IMR-90 (cell line): ENCODE results near the gene SLC9A3. TPM values are rescaled to one million over a fixed set of nuclear protein-coding genes. Genes with fewer than 3 reads are reported as not detected.

ENCODE experiments used
- ATAC-seq: fragments of 200-7000 bp; cut with Tn5 transposase; 2 replicates; pipeline ENCODE4 v1.9.1; 2020; ENCODE audit warnings: low read depth, mild to moderate bottlenecking, moderate library complexity
- BruUV-seq: library from RNA; stranded (reverse); fragments of 400-500 nt; replicated peaks from 2 replicates; lab custom pipeline; 2021; lab: Mats Ljungman, UMichigan
- CTCF ChIA-PET: fragments of 300-600 bp; formaldehyde crosslinking; extraction: SDS; loops from one replicate; lab custom pipeline; 2021; ENCODE audit warnings: antibody characterized with exemption; lab: Yijun Ruan, JAX
- POLR2A ChIA-PET: fragments of 300-600 bp; sonication (Branson Sonifier 250); formaldehyde crosslinking; loops from one replicate; lab custom pipeline; 2022; ENCODE audit warnings: antibody characterized with exemption; ENCODE audit not compliant: unreplicated experiment; lab: Charles Lee
- DNase-seq: peaks from one replicate; pipeline ENCODE4 v3.0.0; 2013
- H2AFZ ChIP-seq: replicated peaks from 2 replicates; pipeline ENCODE3; 2013; ENCODE audit warnings: low read length, mild to moderate bottlenecking; ENCODE audit not compliant: poor library complexity
- H2AK5ac ChIP-seq: 2 replicates; pipeline ENCODE4 v1.6.1; 2013; ENCODE audit warnings: low read depth, low read length, inconsistent platforms
- H2AK9ac ChIP-seq: replicated peaks from 2 replicates; pipeline ENCODE3; 2013; ENCODE audit warnings: mild to moderate bottlenecking, low read depth, low read length, moderate library complexity; ENCODE audit not compliant: poor library complexity
- H2BK120ac ChIP-seq: 2 replicates; pipeline ENCODE4 v1.6.1; 2013; ENCODE audit warnings: low read depth, low read length, inconsistent platforms
- H2BK15ac ChIP-seq: 3 replicates; pipeline ENCODE4 v1.6.1; 2013; ENCODE audit warnings: low read depth, low read length, inconsistent platforms
- H2BK20ac ChIP-seq: 2 replicates; pipeline ENCODE4 v1.6.1; 2013; ENCODE audit warnings: low read depth, mild to moderate bottlenecking, inconsistent platforms, low read length, moderate library complexity
- H2BK5ac ChIP-seq: 2 replicates; pipeline ENCODE4 v1.6.1; 2013; ENCODE audit warnings: mild to moderate bottlenecking, low read depth, low read length, inconsistent platforms; ENCODE audit not compliant: poor library complexity, severe bottlenecking
- H3K14ac ChIP-seq: replicated peaks from 2 replicates; pipeline ENCODE4 v1.6.1; 2013; ENCODE audit warnings: low read depth, low read length, inconsistent platforms
- H3K18ac ChIP-seq: 2 replicates; pipeline ENCODE4 v1.6.1; 2013; ENCODE audit warnings: low read depth, low read length, control low read depth
- H3K23ac ChIP-seq: 2 replicates; pipeline ENCODE4 v1.6.1; 2013; ENCODE audit warnings: low read depth, low read length, inconsistent platforms
- H3K27ac ChIP-seq: 2 replicates; pipeline ENCODE4 v1.5.1; 2013; ENCODE audit warnings: mild to moderate bottlenecking, control low read depth, low read length; ENCODE audit not compliant: insufficient read depth
- H3K27me3 ChIP-seq: 2 replicates; pipeline ENCODE4 v1.6.1; 2013; ENCODE audit warnings: low read length; ENCODE audit not compliant: control insufficient read depth, insufficient read depth
- H3K36me3 ChIP-seq: 2 replicates; pipeline ENCODE4 v1.6.1; 2013; ENCODE audit warnings: low read length, mixed read lengths; ENCODE audit not compliant: control insufficient read depth, insufficient read depth
- H3K4ac ChIP-seq: 2 replicates; pipeline ENCODE4 v1.6.1; 2013; ENCODE audit warnings: low read depth, low read length, inconsistent platforms
- H3K4me1 ChIP-seq: 2 replicates; pipeline ENCODE4 v1.6.1; 2013; ENCODE audit warnings: low read length, mixed read lengths; ENCODE audit not compliant: control insufficient read depth, insufficient read depth
- H3K4me2 ChIP-seq: 2 replicates; pipeline ENCODE4 v1.6.1; 2013; ENCODE audit warnings: low read depth, mild to moderate bottlenecking, control low read depth, low read length, moderate library complexity
- H3K4me3 ChIP-seq: 2 replicates; pipeline ENCODE4 v1.5.1; 2013; ENCODE audit warnings: low read depth, mild to moderate bottlenecking, control low read depth, low read length, moderate library complexity; ENCODE audit not compliant: insufficient read depth
- H3K56ac ChIP-seq: 2 replicates; pipeline ENCODE4 v1.6.1; 2013; ENCODE audit warnings: low read length, inconsistent platforms; ENCODE audit not compliant: insufficient read depth; ENCODE audit errors: extremely low read depth
- H3K79me1 ChIP-seq, 2 experiments: 2 replicates each; pipeline ENCODE4 v1.6.1; 2013; ENCODE audit warnings: low read length in 2 of 2, inconsistent platforms in 1 of 2, low read depth in 1 of 2
- H3K9ac ChIP-seq: 2 replicates; pipeline ENCODE4 v1.6.1; 2013; ENCODE audit warnings: low read depth, low read length, control low read depth
- H3K9me1 ChIP-seq: 2 replicates; pipeline ENCODE4 v1.6.1; 2013; ENCODE audit warnings: low read length, inconsistent platforms; ENCODE audit not compliant: insufficient read depth
- H3K9me3 ChIP-seq: 2 replicates; pipeline ENCODE4 v1.6.1; 2013; ENCODE audit warnings: low read length; ENCODE audit not compliant: control insufficient read depth, insufficient read depth
- H4K20me1 ChIP-seq: 2 replicates; pipeline ENCODE4 v1.6.1; 2013; ENCODE audit warnings: low read length, inconsistent platforms; ENCODE audit not compliant: insufficient read depth
- H4K5ac ChIP-seq: 2 replicates; pipeline ENCODE4 v1.6.1; 2013; ENCODE audit warnings: mild to moderate bottlenecking, low read depth, low read length, control low read depth
- H4K8ac ChIP-seq, 2 experiments: 2 replicates each; pipeline ENCODE4 v1.6.1; 2013; ENCODE audit warnings: low read depth in 2 of 2, low read length in 2 of 2, control low read depth in 1 of 2, inconsistent platforms in 1 of 2
- H4K91ac ChIP-seq: 2 replicates; pipeline ENCODE4 v1.6.1; 2013; ENCODE audit warnings: low read depth, low read length, inconsistent platforms; ENCODE audit not compliant: insufficient read depth
- BHLHE40 ChIP-seq: fragments of 150-350 bp; IDR thresholded peaks from 2 replicates; pipeline ENCODE4 v1.6.1; 2016; ENCODE audit warnings: mild to moderate bottlenecking, low read depth, low read length
- CEBPB ChIP-seq: IDR thresholded peaks from 2 replicates; pipeline ENCODE4 v1.6.1; 2012; ENCODE audit warnings: low read depth, low read length, improper control_type of control experiment
- CHD1 ChIP-seq: IDR thresholded peaks from 2 replicates; pipeline ENCODE4 v1.6.1; 2012; ENCODE audit warnings: low read depth, low read length, improper control_type of control experiment
- FOS ChIP-seq: fragments of 150-350 bp; IDR thresholded peaks from 2 replicates; pipeline ENCODE4 v1.6.1; 2016; ENCODE audit warnings: low read depth, low read length
- MAFK ChIP-seq: IDR thresholded peaks from 2 replicates; pipeline ENCODE4 v1.6.1; 2012; ENCODE audit warnings: low read depth, low read length, improper control_type of control experiment
- MAZ ChIP-seq: IDR thresholded peaks from 2 replicates; pipeline ENCODE4 v1.6.1; 2012; ENCODE audit warnings: low read depth, mild to moderate bottlenecking, low read length, improper control_type of control experiment, moderate library complexity, borderline replicate concordance
- MXI1 ChIP-seq: IDR thresholded peaks from 2 replicates; pipeline ENCODE4 v1.6.1; 2012; ENCODE audit warnings: low read depth, mild to moderate bottlenecking, low read length, moderate library complexity, borderline replicate concordance
- NFE2L2 ChIP-seq: fragments of 150-350 bp; IDR thresholded peaks from 2 replicates; pipeline ENCODE4 v1.6.1; 2016; ENCODE audit warnings: low read depth, mild to moderate bottlenecking, low read length
- POLR2A ChIP-seq: IDR thresholded peaks from 2 replicates; pipeline ENCODE4 v1.6.1; 2012; ENCODE audit warnings: mild to moderate bottlenecking, low read depth, low read length
- RAD21 ChIP-seq: IDR thresholded peaks from 2 replicates; pipeline ENCODE4 v1.6.1; 2012; ENCODE audit warnings: low read length, improper control_type of control experiment
- RCOR1 ChIP-seq: IDR thresholded peaks from 2 replicates; pipeline ENCODE4 v1.6.1; 2012; ENCODE audit warnings: mild to moderate bottlenecking, low read length, improper control_type of control experiment; ENCODE audit not compliant: insufficient replicate concordance
- RFX5 ChIP-seq: IDR thresholded peaks from 2 replicates; pipeline ENCODE4 v1.8.0; 2012; ENCODE audit warnings: low read depth, mild to moderate bottlenecking, low read length, moderate library complexity
- SMC3 ChIP-seq: fragments of 150-350 bp; IDR thresholded peaks from 2 replicates; pipeline ENCODE4 v1.6.1; 2016; ENCODE audit warnings: low read depth, mild to moderate bottlenecking, antibody characterized with exemption, low read length, moderate library complexity
- WGBS, 2 experiments: methylation state at CpG; one replicate each; pipeline versions ENCODE4 v1.1.5 to v1.1.7; 2013; ENCODE audit warnings: missing lambda C conversion rate in 2 of 2; ENCODE audit not compliant: insufficient read length in 1 of 2; ENCODE audit errors: extremely low coverage in 2 of 2; 5-methylcytosine and 5-hydroxymethylcytosine counted together
- dilution Hi-C: fragments of 300-500 bp; cut with HindIII; formaldehyde crosslinking; loops from one replicate; pipeline ENCODE4 v1.14.3; 2018; ENCODE audit warnings: low sequenced_read_pairs; ENCODE audit not compliant: unreplicated experiment
- in situ Hi-C: fragments of 300-500 bp; cut with MboI; formaldehyde crosslinking; loops from 3 replicates; pipeline ENCODE4 v1.14.3; 2019; ENCODE audit warnings: low sequenced_read_pairs, inconsistent platforms, mixed read lengths
- intact Hi-C: fragments of 100-400 bp; cut with micrococcal nuclease; formaldehyde crosslinking; loops from 2 replicates; pipeline ENCODE4 v1.10.0; 2022
- polyA plus RNA-seq, 3 experiments: library from polyadenylated mRNA; depleted of rRNA; stranded (reverse); fragments of >200 nt; gene quantifications; 2 replicates each; pipeline ENCODE4 v1.2.3, GENCODE V29; 2012; ENCODE audit warnings: low replicate concordance in 1 of 3
- total RNA-seq: library from RNA; depleted of rRNA; stranded (reverse); fragments of >200 nt; gene quantifications from 2 replicates; pipeline ENCODE4 v1.2.3, GENCODE V29; 2012
- TF ChIP-seq, protein P1 (sequence below): conservative IDR thresholded peaks from 2 replicates; pipeline ENCODE4 v1.5.1; 2012; ENCODE audit warnings: mild to moderate bottlenecking, low read depth, low read length, improper control_type of control experiment
- TF ChIP-seq, protein P2 (sequence below): fragments of 150-350 bp; IDR thresholded peaks from 2 replicates; pipeline ENCODE4 v1.6.1; 2016; ENCODE audit warnings: low read depth, mild to moderate bottlenecking, low read length, moderate library complexity, borderline replicate concordance
- TF ChIP-seq, protein P3 (sequence below): fragments of 150-350 bp; IDR thresholded peaks from 2 replicates; pipeline ENCODE4 v1.6.1; 2017; ENCODE audit warnings: mild to moderate bottlenecking, antibody characterized with exemption, low read length, low read depth

Gene SLC9A3
- total and polyA plus RNA-seq, 2 of the 4 experiments (the other 2 are of a cell fraction): 0.72 to 1.5 TPM

GRCh38 chr5:500491-500890, 23.8 kb downstream of the SLC9A3 start:
- H3K14ac ChIP-seq: no peak overlapping the region
- H3K4me1 ChIP-seq: no peaks in the 10 kb centered on the region
- peaks cover 50% of the 10 kb centered on the region for H3K27me3 ChIP-seq
- H3K79me1 ChIP-seq: no peaks in the 10 kb centered on the region
- H3K23ac ChIP-seq: no peak overlapping the region
- H2AK5ac ChIP-seq: no peak overlapping the region
- no peak overlapping the region for H2AK9ac ChIP-seq
- BruUV-seq: no TSS peak
- H4K20me1 ChIP-seq: no peaks in the 10 kb centered on the region
- no peak overlapping the region for H2BK15ac ChIP-seq
- WGBS, 2 experiments: 80% methylated on average over 7 of the region's 10 CpGs; no CpG with 5 or more reads in 1 of the 2 experiments
- no peaks in the 10 kb centered on the region for H3K9me1 ChIP-seq
- ChIA-PET CTCF (no interaction called here), POLR2A (no interaction called here)
- H2BK5ac ChIP-seq: no peak overlapping the region
- no peaks in the 10 kb centered on the region for H3K36me3 ChIP-seq
- intact Hi-C loops: no loop called here
- H3K18ac ChIP-seq: no peak overlapping the region
- H4K91ac ChIP-seq: no peak overlapping the region
- H4K5ac ChIP-seq: no peak overlapping the region
- H3K4me3 ChIP-seq: no peak overlapping the region
- H3K27ac ChIP-seq: no peak overlapping the region
- H3K9me3 ChIP-seq: no peaks in the 10 kb centered on the region; the same call in 1 of the 2 replicates
- H3K56ac ChIP-seq: no peak overlapping the region
- in situ Hi-C loops: no loop called here
- no peak overlapping the region for H3K9ac ChIP-seq
- no peak overlapping the region for H3K4me2 ChIP-seq
- H4K8ac ChIP-seq: no peak overlapping the region
- no peak overlapping the region for H3K4ac ChIP-seq
- no peak for ATAC-seq
- TF ChIP-seq RFX5 (no peak), POLR2A (no peak), NFE2L2 (no peak), BHLHE40 (no peak), CHD1 (no peak), RAD21 (no peak), FOS (no peak), MAZ (no peak), MXI1 (no peak), CEBPB (no peak), SMC3 (no peak), MAFK (no peak), RCOR1 (no peak)
- TF ChIP-seq, protein P1, sequence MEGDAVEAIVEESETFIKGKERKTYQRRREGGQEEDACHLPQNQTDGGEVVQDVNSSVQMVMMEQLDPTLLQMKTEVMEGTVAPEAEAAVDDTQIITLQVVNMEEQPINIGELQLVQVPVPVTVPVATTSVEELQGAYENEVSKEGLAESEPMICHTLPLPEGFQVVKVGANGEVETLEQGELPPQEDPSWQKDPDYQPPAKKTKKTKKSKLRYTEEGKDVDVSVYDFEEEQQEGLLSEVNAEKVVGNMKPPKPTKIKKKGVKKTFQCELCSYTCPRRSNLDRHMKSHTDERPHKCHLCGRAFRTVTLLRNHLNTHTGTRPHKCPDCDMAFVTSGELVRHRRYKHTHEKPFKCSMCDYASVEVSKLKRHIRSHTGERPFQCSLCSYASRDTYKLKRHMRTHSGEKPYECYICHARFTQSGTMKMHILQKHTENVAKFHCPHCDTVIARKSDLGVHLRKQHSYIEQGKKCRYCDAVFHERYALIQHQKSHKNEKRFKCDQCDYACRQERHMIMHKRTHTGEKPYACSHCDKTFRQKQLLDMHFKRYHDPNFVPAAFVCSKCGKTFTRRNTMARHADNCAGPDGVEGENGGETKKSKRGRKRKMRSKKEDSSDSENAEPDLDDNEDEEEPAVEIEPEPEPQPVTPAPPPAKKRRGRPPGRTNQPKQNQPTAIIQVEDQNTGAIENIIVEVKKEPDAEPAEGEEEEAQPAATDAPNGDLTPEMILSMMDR: no peak
- TF ChIP-seq, protein P2, sequence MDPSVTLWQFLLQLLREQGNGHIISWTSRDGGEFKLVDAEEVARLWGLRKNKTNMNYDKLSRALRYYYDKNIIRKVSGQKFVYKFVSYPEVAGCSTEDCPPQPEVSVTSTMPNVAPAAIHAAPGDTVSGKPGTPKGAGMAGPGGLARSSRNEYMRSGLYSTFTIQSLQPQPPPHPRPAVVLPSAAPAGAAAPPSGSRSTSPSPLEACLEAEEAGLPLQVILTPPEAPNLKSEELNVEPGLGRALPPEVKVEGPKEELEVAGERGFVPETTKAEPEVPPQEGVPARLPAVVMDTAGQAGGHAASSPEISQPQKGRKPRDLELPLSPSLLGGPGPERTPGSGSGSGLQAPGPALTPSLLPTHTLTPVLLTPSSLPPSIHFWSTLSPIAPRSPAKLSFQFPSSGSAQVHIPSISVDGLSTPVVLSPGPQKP: no peak
- TF ChIP-seq, protein P3, sequence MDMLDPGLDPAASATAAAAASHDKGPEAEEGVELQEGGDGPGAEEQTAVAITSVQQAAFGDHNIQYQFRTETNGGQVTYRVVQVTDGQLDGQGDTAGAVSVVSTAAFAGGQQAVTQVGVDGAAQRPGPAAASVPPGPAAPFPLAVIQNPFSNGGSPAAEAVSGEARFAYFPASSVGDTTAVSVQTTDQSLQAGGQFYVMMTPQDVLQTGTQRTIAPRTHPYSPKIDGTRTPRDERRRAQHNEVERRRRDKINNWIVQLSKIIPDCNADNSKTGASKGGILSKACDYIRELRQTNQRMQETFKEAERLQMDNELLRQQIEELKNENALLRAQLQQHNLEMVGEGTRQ: no peak
- no peak overlapping the region for H2BK20ac ChIP-seq
- no peak overlapping the region for H2BK120ac ChIP-seq
- no peak overlapping the region for H2AFZ ChIP-seq
- dilution Hi-C loops: no loop called here
- DNase-seq: no peak
